ENCODE measurements around the gene MFSD11.
"Not testable (repeated sequence)": the region's sequence is repeated elsewhere in the genome, so short reads cannot be mapped to it uniquely, and the experiment has no call there.

The MFSD11 gene

GRCh38 chr17:76707985-76708807 lies 29.7 kb upstream of the MFSD11 start:
- no peak for DNase-seq (ENCODE audit: low read depth in 1 of 2, low spot score in 1 of 2)

GRCh38 chr17:76709077-76709950 lies 28.6 kb upstream of the MFSD11 start:
- no peak for DNase-seq (ENCODE audit: low read depth in 1 of 2, low spot score in 1 of 2)

GRCh38 chr17:76709951-76710862 lies 27.7 kb upstream of the MFSD11 start:
- DNase-seq (ENCODE audit: low read depth in 1 of 2, low spot score in 1 of 2): not testable (repeated sequence)

GRCh38 chr17:76710863-76711611 lies 26.9 kb upstream of the MFSD11 start, which contains the start of gene MXRA7:
MXRA7 (minus strand) TSS chr17:76710965; CDS start chr17:76710946, 19 bp downstream.
- DNase-seq (ENCODE audit: low read depth in 1 of 2, low spot score in 1 of 2): peak; percentile 23 to 45

- not testable (repeated sequence) for DNase-seq (ENCODE audit: low read depth in 1 of 2, low spot score in 1 of 2)
Observed at GRCh38 chr17:76712321-76712720, 25.6 kb upstream of the MFSD11 start.

GRCh38 chr17:76713765-76714164 lies 24.2 kb upstream of the MFSD11 start:
- no peak for DNase-seq (ENCODE audit: low read depth in 1 of 2, low spot score in 1 of 2)

GRCh38 chr17:76714336-76714735 lies 23.6 kb upstream of the MFSD11 start:
- no peak for DNase-seq (ENCODE audit: low read depth in 1 of 2, low spot score in 1 of 2)

- peak; percentile 57 to 63 for DNase-seq (ENCODE audit: low read depth in 1 of 2, low spot score in 1 of 2)
Observed at GRCh38 chr17:76714822-76715495, 23.0 kb upstream of the MFSD11 start.

GRCh38 chr17:76715496-76715830 lies 22.5 kb upstream of the MFSD11 start:
- DNase-seq (ENCODE audit: low read depth in 1 of 2, low spot score in 1 of 2): no peak

- no peak for DNase-seq (ENCODE audit: low read depth in 1 of 2, low spot score in 1 of 2)
Observed at GRCh38 chr17:76716146-76716838, 21.6 kb upstream of the MFSD11 start.

GRCh38 chr17:76716839-76717215 lies 21.1 kb upstream of the MFSD11 start:
- DNase-seq (ENCODE audit: low read depth in 1 of 2, low spot score in 1 of 2): no peak

- no peak for DNase-seq (ENCODE audit: low read depth in 1 of 2, low spot score in 1 of 2)
Observed at GRCh38 chr17:76718516-76718915, 19.4 kb upstream of the MFSD11 start.

- DNase-seq (ENCODE audit: low read depth in 1 of 2, low spot score in 1 of 2): no peak
Observed at GRCh38 chr17:76720211-76720610, 17.7 kb upstream of the MFSD11 start.

- no peak for DNase-seq (ENCODE audit: low read depth in 1 of 2, low spot score in 1 of 2)
Observed at GRCh38 chr17:76720941-76721340, 17.0 kb upstream of the MFSD11 start.

- no peak for DNase-seq (ENCODE audit: low read depth in 1 of 2, low spot score in 1 of 2)
Observed at GRCh38 chr17:76721463-76721862, 16.5 kb upstream of the MFSD11 start.

- no peak for DNase-seq (ENCODE audit: low read depth in 1 of 2, low spot score in 1 of 2)
Observed at GRCh38 chr17:76722279-76722678, 15.6 kb upstream of the MFSD11 start.

- not testable (repeated sequence) for DNase-seq (ENCODE audit: low read depth in 1 of 2, low spot score in 1 of 2)
Observed at GRCh38 chr17:76722977-76723376, 14.9 kb upstream of the MFSD11 start.

- DNase-seq (ENCODE audit: low read depth in 1 of 2, low spot score in 1 of 2): no peak
Observed at GRCh38 chr17:76723812-76724211, 14.1 kb upstream of the MFSD11 start.

- peak; percentile 35 to 60 for DNase-seq (ENCODE audit: low read depth in 1 of 2, low spot score in 1 of 2)
Observed at GRCh38 chr17:76725580-76726230, 12.2 kb upstream of the MFSD11 start.
